Stimulated activated naive CD8-positive, alpha-beta T cell treated with anti-CD3 and anti-CD28 coated beads, Interleukin-15, amount 100 ng/mL, for 72 hours (primary cell): ENCODE data around the gene FOXC1.

Experiments
- ATAC-seq: fragments of 150-1000 bp; cut with Tn5 transposase; 2 replicates; pipeline ENCODE4 v1.10.0; 2021; ENCODE audit warnings: mild to moderate bottlenecking, moderate library complexity
- DNase-seq, 2 donors: peaks; one replicate each; pipeline ENCODE4 v3.0.0; 2021 to 2022
- H3K27ac Mint-ChIP-seq, 2 donors: one replicate each; pipeline ENCODE4 v1.8.0; 2022; ENCODE audit warnings: mild to moderate bottlenecking in 2 of 2, mixed read lengths in 2 of 2, moderate library complexity in 2 of 2
- H3K27me3 Mint-ChIP-seq: one replicate; pipeline ENCODE4 v1.8.0; 2022; ENCODE audit warnings: mixed read lengths
- H3K4me1 Mint-ChIP-seq: one replicate; pipeline ENCODE4 v1.8.0; 2022; ENCODE audit warnings: mild to moderate bottlenecking, mixed read lengths
- H3K4me3 Mint-ChIP-seq, 2 donors: one replicate each; pipeline ENCODE4 v1.8.0; 2022; ENCODE audit warnings: mild to moderate bottlenecking in 2 of 2, mixed read lengths in 2 of 2, moderate library complexity in 1 of 2
- H3K9me3 Mint-ChIP-seq, 2 donors: one replicate each; pipeline ENCODE4 v1.8.0; 2022; ENCODE audit warnings: mixed read lengths in 2 of 2

Gene FOXC1

DNA sequence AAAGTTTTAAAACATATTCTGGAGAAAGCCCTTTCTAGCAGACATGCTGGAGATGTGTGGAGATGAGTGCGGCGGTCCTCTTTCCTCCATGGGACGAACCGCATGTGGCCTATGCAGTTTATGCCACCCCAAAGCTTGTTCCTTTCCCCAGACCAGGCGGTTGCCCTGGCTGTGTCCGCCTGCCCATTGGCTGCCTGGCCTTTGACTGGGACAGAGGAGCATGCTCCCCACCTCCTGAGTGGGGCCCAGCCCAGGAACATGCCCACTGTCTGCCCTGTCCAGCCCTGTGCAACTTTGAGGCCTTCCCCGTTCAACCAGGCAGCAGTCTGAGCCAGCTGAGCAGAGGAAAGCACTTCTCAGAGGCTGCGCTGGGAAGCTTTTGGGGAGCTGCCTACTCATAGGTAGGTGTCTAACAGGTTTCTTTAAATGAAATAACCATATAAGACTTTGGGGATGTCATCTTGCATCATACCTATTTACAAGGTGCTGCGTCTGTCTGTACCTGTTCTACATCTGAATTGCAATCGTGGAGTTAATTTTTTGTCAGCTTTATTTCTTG, 20.6 kb downstream of the FOXC1 start:
- ATAC-seq (no peak), DNase-seq (no peak)
- Mint-ChIP-seq H3K9me3 (no peaks in the 10 kb centered on the region), H3K4me1 (peaks cover 11% of the 10 kb centered on the region), H3K27me3 (peaks cover 73% of the 10 kb centered on the region), H3K4me3 (no peak overlapping the region), H3K27ac (peak overlapping the region in 1 of 2 donors; percentile 45)

- ATAC-seq (no peak), DNase-seq (no peak)
- Mint-ChIP-seq H3K27me3 (peaks cover 68% of the 10 kb centered on the region), H3K4me3 (no peak overlapping the region), H3K4me1 (peaks cover 6% of the 10 kb centered on the region), H3K27ac (peak overlapping the region in 1 of 2 donors; percentile 45), H3K9me3 (no peaks in the 10 kb centered on the region)
These were observed 21.1 kb downstream of the FOXC1 start for GRCh38 chr6:1630771-1631217.

- ATAC-seq, result no peak
- Mint-ChIP-seq H3K9me3 (no peaks in the 10 kb centered on the region), H3K4me3 (no peak overlapping the region), H3K4me1 (peaks cover 3% of the 10 kb centered on the region), H3K27ac (no peak overlapping the region), H3K27me3 (peaks cover 64% of the 10 kb centered on the region)
- no peak for DNase-seq
These were observed 21.5 kb downstream of the FOXC1 start for GRCh38 chr6:1631251-1631650.

DNA sequence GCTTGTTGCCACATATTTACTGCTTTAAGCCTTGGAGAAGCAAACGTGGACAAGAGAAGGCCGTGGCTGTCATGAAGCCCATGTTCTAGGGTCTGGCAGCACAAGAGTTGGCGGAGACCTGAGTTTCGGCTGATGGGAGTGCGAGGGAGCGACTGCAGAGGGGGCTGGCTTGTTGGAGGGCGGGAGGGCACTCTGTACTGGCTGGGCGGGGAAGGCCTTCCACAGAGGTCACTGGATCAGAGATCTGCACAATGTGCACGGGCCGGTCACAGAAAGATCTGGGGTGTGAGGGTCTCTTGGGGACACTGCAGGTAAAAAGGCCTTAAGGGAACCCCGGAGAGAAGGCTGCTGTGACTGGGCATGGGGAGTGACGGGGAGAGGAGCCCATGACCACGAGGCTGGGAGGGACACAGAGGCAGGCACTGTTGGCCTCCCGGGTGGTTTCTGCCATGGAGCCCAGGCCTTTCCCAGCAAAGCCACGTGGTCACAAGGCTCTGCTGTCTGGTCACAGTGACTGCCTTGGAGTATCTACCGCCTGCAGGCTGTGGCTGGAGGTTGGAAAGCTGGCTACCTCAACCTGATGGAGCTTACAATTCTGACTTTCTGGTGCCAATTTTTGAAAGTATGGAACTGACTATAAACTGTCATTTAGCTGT, 23.8 kb downstream of the FOXC1 start:
- H3K9me3 Mint-ChIP-seq, result no peaks in the 10 kb centered on the region
- H3K27ac Mint-ChIP-seq, result no peak overlapping the region
- no peak for DNase-seq
- ATAC-seq, result no peak
- no peaks in the 10 kb centered on the region for H3K4me1 Mint-ChIP-seq
- H3K27me3 Mint-ChIP-seq, result peaks cover 44% of the 10 kb centered on the region
- no peak overlapping the region for H3K4me3 Mint-ChIP-seq

- Mint-ChIP-seq H3K9me3 (no peaks in the 10 kb centered on the region), H3K4me3 (no peak overlapping the region), H3K27ac (no peak overlapping the region), H3K4me1 (no peaks in the 10 kb centered on the region), H3K27me3 (peaks cover 38% of the 10 kb centered on the region)
- ATAC-seq (no peak), DNase-seq (no peak)
These were observed 24.4 kb downstream of the FOXC1 start for GRCh38 chr6:1634081-1634480.

- Mint-ChIP-seq H3K27ac (no peak overlapping the region), H3K27me3 (peaks cover 26% of the 10 kb centered on the region), H3K9me3 (no peaks in the 10 kb centered on the region), H3K4me1 (no peaks in the 10 kb centered on the region), H3K4me3 (no peak overlapping the region)
- DNase-seq (no peak), ATAC-seq (no peak)
These were observed 25.7 kb downstream of the FOXC1 start for GRCh38 chr6:1635305-1636010.

DNA sequence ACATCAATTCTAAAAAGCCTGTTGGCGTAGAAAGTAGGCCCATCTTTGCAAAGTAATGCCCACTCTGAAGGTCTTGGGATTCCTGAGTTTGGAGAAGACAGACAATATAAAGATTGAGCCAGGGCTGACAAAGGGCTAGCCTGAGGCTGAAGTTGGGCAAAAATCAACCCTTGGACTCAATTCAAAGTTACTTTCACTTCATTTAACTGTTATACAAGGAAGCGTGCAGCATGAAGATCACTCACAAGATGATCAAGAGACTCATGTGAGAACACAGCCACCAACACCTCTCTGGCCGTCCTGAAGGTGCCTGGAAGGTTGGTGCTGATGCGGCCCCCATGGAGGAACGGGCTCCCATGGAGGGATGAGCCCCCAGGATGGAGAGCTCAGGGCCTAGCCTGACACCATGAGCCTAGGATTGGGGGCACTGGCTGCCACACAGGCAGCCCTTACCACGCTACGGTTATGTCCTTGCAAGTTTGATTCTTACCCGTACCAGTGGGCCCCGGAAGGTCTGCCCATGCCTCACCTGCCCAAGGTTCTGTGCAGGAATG, 26.6 kb downstream of the FOXC1 start:
- no peaks in the 10 kb centered on the region for H3K4me1 Mint-ChIP-seq

GRCh38 chr6:1636971-1637871, 27.5 kb downstream of the FOXC1 start:
- no peak for DNase-seq
- Mint-ChIP-seq H3K27ac (no peak overlapping the region), H3K27me3 (peaks cover 20% of the 10 kb centered on the region), H3K9me3 (no peaks in the 10 kb centered on the region), H3K4me1 (no peaks in the 10 kb centered on the region), H3K4me3 (no peak overlapping the region)
- ATAC-seq, result peak; percentile 23

More for the DNA sequence above, 26.6 kb downstream of the FOXC1 start:
- H3K27me3 Mint-ChIP-seq, result peaks cover 20% of the 10 kb centered on the region
- H3K9me3 Mint-ChIP-seq, result no peaks in the 10 kb centered on the region
- no peak for ATAC-seq
- no peak for DNase-seq
- H3K4me3 Mint-ChIP-seq, result no peak overlapping the region
- no peak overlapping the region for H3K27ac Mint-ChIP-seq

GRCh38 chr6:1639430-1639829, 29.7 kb downstream of the FOXC1 start:
- Mint-ChIP-seq H3K4me1 (no peaks in the 10 kb centered on the region), H3K27ac (no peak overlapping the region), H3K27me3 (peaks cover 6% of the 10 kb centered on the region), H3K9me3 (no peaks in the 10 kb centered on the region), H3K4me3 (no peak overlapping the region)
- ATAC-seq, result no peak
- no peak for DNase-seq

GRCh38 chr6:1640476-1640875, 30.8 kb downstream of the FOXC1 start:
- Mint-ChIP-seq H3K9me3 (no peaks in the 10 kb centered on the region), H3K4me3 (no peak overlapping the region)

DNA sequence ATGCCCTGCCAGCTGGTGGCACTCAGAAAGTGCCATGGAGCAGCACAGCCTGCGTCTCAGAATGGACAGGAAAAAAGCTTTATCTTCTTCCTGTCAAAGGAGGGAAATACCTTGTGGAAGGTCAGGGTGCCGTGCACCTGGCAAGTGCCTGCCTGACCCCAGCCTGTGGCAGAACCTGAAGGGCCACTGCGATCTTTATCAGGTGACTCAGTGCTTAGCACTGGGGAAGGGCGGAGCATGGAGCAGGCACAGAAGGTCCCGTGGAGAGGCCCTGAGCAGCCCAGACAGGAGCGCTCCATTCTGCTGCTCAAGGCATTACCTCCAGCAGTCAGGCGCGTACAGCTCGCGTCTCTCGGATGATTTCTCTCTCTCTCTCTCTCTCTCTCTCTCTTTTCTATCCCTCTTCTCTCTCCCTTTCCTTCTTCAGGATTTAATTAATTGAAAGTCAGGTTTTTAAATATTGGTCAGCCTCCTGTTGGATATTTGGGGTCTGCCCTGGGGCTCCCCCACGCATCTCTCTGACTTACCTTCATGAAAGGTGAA, 31.7 kb downstream of the FOXC1 start:
- Mint-ChIP-seq H3K9me3 (no peaks in the 10 kb centered on the region), H3K4me1 (no peaks in the 10 kb centered on the region), H3K4me3 (no peak overlapping the region), H3K27ac (no peak overlapping the region), H3K27me3 (no peaks in the 10 kb centered on the region)
- ATAC-seq (no peak), DNase-seq (no peak)

More at GRCh38 chr6:1640476-1640875, 30.8 kb downstream of the FOXC1 start:
- DNase-seq, result no peak
- Mint-ChIP-seq H3K27ac (no peak overlapping the region), H3K27me3 (no peaks in the 10 kb centered on the region), H3K4me1 (no peaks in the 10 kb centered on the region)
- ATAC-seq, result no peak

GRCh38 chr6:1643111-1643510, 33.4 kb downstream of the FOXC1 start:
- ATAC-seq (no peak), DNase-seq (no peak)
- Mint-ChIP-seq H3K4me3 (no peak overlapping the region), H3K9me3 (no peaks in the 10 kb centered on the region), H3K27ac (no peak overlapping the region), H3K27me3 (no peaks in the 10 kb centered on the region), H3K4me1 (no peaks in the 10 kb centered on the region)

DNA sequence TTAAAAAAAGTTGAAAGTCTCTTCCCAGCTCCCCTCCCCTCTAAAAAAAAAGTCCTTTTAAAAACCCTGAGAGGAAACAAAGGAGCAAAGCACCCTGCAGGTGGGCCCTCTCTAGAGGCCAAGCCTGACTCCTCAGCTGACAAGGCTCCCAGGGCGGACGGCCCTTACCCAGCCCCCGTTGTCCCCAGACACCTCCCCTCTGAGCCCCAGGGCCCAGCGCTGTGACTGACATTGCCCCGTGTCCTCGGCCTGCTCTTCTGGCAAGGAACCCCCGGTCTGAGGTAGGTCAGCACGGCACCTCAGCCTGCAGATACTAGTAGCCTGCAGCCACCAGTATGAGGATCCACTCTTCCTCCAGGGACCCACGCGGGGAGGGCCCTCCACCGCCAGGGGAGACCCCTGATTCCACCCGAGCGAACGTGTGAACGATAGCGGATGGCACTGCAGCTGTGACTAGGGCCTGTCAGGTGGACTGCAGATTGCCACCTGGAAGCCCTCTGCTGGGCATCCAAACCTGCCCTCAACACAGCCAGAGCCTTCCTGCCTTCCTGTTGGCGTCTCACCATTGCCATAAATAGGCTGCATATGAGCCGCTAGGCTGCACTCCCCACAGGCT, 34.2 kb downstream of the FOXC1 start:
- DNase-seq, result no peak
- H3K27ac Mint-ChIP-seq, result no peak overlapping the region
- H3K4me1 Mint-ChIP-seq, result no peaks in the 10 kb centered on the region

GRCh38 chr6:1644516-1645060, 34.9 kb downstream of the FOXC1 start:
- no peaks in the 10 kb centered on the region for H3K4me1 Mint-ChIP-seq
- ATAC-seq, result no peak
- no peak for DNase-seq
- no peak overlapping the region for H3K4me3 Mint-ChIP-seq
- H3K27ac Mint-ChIP-seq, result peak overlapping the region in 1 of 2 donors; percentile 96
- no peaks in the 10 kb centered on the region for H3K9me3 Mint-ChIP-seq
- no peaks in the 10 kb centered on the region for H3K27me3 Mint-ChIP-seq

More for the DNA sequence above, 34.2 kb downstream of the FOXC1 start:
- no peak for ATAC-seq
- H3K9me3 Mint-ChIP-seq, result no peaks in the 10 kb centered on the region
- H3K4me3 Mint-ChIP-seq, result no peak overlapping the region
- no peaks in the 10 kb centered on the region for H3K27me3 Mint-ChIP-seq
